Stimulated activated CD4-positive, alpha-beta T cell treated with anti-CD3 and anti-CD28 coated beads, Interleukin-15, amount 100 ng/mL, for 1 hour (primary cell): Measurements from ENCODE around the gene SHC1.

Experiments
- DNase-seq, 2 donors: peaks; one replicate each; pipeline ENCODE4 v3.0.0-alpha.2; 2020; ENCODE audit warnings: low read depth in 1 of 2, low spot score in 1 of 2

The SHC1 gene

DNA sequence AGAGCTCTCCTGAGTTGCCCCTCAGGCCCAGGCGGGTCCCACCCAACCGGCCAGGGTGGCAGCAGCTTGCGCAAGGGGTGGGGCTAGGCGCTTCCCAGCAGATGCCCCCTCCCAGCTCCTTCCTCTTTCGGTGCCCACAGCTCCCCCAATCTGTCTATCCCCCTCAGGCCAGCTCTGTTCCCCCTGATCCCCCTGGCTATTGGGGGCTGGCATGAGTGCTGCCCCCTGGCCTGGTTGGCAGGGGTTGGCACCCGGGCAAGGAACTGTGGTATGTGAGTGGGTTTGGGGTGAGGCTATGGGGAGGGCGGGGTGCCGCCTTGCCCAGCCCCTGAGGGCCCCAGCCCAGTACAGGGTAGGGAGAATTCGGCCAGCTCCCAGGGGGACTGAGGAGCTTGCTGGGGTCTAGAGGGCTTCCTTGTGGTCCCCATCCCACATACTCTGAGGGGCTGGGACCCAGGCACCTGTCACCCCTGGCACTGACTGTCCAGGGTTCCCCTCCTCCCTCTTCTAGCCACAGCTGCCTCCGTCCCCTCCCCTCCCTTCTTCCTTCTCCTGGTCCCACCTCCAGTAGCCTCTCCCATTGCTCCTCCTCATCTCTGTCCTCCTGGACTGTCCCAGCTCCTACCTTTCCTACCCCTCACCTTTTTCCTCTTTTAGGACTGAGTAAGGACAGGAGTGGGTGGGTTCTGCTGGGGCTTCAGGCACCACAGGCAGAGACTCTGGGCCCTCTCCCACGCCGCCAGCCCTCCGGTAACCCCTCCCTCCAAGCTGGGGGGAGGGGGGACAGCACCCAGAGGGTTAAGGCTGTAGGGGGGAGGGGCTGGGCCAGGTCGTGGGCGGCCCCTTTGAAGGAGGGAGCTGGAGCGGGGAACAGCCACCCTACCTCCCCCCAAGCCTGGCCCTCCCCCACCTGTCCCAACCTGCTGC, 37.7 kb upstream of the SHC1 start:
- DNase-seq, result peak in 1 of 2 donors; percentile 60

DNA sequence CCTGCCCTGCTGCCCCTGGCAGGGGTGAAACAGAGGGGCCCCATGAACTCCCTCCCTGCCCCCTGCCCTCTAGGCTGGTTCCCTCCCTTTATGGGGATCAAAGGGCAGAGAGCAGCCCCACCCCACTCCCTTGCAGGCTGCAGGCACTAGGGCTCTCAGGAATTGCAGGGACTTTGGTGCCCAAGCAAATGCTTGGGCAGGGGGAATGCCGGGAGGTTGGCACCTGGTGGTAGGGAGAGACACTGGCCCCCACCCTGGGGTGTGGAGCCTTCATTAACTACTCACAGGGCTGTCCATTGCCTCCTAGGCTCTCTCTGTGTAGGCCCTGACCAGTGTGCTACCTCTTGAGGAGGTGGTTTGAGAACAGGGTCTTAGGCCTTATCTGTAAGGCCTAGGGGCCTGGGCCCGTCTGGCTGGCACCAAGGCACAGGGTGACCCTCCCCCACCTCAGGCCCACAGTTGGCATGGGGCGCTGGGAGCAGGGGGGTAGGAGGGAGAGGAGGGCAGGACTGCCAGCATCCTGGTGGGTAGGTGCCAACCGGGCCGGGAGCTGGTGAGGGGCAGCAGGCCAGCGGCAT, 36.8 kb upstream of the SHC1 start:
- no peak for DNase-seq

DNA sequence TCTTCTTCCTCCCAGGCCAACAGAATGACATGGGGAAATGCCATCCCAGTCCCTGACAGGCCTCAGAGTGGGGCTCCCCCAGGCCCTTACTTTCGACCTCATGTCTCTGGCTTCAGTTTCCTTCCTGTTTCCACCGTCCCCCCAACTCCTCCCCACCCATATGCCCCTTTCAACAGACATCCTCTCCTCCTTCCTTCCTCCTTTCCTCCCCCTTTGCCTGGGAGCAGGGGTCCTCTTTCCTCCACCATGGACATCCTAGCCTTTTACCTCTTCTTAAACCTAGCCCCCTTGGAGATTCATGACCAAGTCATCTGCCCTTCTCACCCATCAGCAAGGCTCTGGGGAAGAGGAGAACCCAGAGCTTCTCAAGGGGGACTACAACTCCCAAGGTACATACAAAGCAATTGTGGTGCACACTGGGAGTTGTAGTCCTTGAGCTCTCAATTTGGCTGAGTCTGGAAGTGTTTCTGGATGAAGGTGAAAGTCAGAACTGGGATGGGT, 36.1 kb upstream of the SHC1 start:
- no peak for DNase-seq

DNA sequence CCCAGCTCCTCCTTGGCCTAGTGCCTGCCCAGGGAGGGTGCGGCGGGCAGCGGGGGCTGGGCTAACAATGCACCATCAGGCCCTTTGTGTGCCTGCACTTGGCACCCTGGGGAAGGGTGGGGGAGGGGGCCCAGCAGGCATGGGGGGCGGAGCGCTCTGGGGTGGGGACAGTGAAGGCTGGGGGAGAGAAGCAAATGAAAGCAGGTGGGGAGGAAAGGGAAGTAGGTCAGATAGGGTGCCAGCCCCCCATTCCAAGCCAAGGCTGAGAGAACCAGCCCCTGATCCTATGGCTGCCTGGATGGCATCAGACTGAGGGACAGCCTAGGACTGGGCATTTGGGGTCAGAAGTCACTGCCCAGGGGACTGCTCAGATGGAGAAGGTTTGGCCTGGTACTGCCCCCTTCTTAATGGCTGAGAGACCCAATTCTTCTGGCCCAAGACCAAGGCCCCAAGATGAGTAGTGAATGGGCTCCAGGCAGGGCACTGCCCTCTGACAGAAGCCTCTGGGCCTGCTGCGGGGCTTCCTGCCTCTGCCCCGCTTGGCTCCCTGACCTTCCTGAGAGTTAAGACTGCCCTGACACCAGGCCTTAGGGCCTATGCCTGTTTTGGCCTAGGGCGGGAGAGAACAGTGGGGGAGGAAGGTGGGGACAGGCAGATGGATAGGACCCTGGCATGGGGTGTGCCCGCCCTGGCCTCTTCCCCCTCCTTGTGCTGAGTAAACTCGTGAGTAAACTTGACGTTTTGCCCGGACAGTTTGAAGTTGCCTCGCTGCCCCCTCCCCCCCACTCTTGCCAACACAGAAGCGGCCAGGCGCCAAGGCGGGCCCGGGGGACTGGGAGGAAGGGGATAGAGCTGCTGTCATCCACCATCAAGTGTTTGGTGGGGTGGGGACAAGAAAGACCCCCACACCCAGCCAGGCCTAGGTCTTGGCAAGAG, 34.8 kb upstream of the SHC1 start:
- DNase-seq, result no peak

DNA sequence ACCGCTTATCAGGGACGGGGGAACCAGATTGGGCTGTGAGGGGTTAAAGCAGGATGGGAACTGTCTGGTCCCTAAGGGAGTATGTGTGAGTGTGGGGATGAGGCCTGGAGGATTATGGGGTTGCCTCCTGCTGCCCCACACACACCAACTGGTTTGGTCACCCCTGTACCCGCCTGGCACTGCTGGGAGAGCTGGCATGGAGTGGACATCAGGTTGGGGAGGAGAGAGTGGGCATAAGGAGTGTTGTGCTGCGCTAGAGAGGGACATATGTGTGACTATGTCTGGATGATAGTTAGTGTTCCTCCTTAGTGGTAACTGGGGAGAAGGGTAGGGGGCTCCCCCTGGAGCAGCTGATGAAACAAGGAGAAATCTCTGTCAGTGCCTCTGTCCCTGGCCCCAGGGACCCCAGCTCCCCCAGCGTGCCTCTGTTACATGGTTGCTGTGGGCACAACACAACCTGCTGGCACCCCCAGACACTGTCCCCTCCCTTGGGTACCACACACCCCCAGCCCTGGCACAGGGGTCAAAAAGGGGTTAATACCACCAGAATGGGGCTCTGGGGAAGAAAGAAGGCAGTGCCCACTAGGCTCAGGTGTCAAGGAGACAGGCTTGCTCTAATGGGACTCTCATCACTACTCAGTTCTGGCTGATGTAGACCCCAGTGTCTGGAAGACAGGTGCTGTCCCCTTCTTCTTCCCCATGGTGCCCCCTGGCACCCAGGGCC, 34.0 kb upstream of the SHC1 start:
- DNase-seq, result no peak

DNA sequence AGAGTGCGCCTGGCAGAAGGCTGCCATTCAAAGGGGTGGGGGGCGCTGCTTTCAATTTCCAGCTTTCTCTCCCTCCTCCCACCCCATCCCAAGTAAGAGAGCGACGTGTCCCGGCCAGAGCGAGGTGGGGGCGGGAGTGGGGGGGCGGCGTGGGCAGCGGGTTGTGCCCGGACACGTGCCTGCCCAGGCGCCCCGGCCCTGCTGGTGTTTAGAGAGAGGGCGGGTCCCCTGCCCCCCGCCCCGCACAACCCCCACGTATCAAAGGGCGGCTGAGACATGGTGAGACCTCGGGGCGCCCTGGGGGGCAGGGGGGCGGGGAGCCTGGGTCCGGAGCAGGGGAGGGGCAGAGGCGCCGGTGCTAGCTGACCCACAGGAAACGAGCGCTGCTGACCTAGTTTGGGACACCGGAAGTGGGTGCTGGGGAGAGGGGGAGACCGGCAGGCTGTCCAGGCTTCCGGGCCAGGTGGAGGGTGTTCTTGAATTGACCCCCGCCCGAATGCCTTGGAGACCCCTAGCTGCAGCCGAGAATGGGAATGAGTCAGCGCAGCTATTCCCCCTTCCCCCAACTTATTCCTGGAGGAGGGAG, 33.3 kb upstream of the SHC1 start:
- no peak for DNase-seq

DNA sequence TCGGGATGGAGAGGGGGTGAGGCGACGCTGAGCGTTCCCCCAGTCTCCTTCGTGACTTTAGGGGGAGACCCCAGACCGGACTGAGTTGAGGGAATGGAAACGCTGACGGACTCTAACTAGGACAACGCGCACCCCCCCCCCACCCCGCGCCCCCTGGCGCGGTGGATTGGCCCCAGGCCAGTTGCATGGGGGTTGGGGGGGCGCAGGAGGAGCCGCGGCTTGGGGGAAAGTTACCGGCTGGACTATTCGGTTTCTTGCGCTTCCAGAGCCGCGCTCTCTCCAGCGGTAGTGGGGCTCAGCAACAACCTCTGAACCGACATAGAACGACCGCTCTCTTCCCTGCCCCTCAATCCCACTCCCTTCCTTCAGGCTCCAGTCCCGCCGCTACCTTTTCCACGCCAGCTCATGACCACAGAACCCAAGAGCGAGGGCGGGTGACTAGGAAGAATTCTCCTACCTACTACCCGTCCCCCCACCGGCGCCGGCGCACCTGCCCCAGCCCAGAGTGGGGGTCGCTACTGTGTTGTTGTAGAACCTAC, 32.7 kb upstream of the SHC1 start:
- DNase-seq, result no peak

DNA sequence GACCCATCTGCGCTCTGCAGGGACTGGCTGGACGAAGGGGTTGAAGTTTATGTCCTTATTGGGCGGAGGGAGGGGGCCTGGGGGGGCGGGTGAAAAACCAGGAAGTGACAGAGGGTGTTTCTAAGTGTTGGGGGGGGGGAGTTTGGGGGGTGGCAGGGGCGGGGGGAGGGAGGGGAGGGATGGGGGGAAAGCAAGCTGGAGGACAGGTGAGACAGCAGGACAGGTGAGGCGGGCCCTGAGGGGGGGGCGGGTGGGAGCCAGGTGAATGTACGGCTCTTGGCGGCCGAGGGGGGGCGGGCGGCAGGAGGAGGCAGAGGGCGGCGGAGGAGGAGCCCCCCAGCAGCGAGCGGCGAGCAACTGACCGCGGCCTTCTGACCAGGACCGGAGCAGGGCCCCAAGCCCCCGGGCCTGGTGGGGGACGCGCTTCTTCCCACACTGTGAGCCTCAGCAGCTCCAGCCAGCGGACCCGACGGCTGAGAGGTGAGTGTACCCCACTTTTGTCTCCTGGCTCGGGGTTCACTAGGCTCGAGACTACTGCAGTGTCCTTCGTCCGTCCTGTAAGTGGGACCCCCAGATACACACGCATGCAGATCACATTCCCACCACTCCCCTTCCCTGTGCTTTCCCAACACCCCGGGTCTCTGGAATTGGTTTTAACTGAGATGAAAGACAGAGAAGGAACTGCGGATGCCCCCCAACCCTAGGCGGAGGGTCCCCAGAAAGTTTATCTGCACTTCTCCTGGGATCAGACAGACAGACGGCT, 32.1 kb upstream of the SHC1 start, which contains the start of gene ZBTB7B:
Gene ZBTB7B (plus strand): TSS at position 339 of the 763 bp plus-strand sequence. CDS start 11,859 bp downstream, outside the sequence.
- no peak for DNase-seq

DNA sequence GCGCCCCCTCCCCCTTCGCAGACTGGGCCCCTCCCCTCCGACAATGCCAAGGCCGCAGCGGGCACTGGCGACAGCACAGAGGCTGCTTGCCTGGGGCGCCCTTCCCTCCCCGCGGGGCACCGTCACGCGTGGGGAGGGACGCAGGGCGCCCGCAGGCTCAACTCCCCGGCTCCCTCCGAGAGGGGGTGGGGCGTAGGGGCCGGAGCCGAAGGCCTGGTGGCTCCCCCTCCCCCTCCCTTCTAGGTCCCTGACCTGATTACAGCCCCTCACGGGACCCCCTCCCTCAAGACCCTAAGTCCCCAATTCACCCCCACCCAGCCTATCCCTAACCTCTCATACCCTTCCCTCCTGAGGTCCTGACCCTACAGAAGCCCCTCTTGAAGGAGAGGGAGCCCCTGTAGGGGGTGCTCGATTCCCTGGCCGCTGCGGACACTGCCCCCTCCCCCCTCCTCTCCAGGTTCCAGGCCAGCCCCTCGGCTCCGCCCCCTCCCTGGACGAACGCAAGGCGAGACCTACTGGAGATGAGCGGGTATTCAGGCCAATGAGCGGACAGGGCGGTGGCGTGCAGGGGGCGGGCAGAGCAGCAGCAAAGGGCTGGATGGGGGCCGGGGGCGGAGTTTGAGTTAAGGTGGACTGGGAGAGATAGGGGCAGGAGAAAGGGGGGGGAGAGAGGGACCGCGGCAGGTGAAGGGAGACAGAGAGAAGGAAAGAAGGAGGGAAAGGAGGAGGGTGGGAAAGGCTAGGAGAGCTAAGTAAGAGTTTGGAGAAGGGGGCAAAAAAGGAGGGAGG, 31.3 kb upstream of the SHC1 start:
- DNase-seq, result peak; percentile 94 to 95

DNA sequence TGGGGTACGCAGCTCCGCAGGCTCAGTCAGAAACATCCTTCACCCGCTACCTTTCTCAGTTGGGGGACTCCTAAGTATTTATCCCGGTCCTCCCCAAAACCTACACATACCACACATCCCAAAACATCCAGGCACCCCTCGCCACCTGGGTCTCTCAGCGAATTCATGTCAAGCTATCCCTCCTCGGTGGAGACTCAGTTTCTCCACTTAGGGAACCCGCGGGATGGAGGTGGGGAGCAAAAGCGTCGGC, 30.8 kb upstream of the SHC1 start:
- no peak for DNase-seq

DNA sequence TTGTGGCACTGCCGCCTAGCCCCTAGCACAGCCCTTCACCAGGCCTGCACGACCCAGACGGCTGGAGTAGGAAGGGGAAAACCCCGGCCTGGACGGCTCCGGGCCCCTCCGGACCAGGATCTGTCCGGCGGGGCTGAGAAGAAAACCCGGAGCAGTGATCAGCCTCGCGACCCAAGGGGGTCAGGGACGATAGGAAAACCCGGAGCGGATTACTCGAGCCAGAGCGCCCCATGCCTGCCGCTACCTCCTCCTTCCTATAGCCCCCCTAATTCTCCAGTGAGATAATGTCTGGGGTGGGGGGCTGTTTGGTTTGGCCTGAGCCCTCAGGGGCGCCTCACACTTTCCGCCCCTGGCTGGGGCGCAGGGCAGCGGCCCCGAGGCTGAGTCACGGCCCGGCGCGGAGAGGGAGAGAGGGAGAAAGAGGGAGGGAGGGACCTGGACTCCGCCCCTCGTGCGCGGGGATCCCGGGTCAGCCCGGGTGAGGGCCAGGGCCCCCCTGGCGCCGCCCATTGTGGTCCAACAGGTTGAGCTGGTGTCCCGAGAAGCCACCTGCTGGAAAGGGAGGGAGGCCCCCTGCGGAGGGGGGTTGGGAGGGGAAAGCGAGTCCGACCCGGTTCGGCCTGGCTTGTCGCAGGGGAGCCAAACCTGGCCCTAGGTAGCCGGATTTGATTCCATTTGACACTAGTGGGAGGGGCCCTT, 30.3 kb upstream of the SHC1 start:
- peak; percentile 63 to 68 for DNase-seq

DNA sequence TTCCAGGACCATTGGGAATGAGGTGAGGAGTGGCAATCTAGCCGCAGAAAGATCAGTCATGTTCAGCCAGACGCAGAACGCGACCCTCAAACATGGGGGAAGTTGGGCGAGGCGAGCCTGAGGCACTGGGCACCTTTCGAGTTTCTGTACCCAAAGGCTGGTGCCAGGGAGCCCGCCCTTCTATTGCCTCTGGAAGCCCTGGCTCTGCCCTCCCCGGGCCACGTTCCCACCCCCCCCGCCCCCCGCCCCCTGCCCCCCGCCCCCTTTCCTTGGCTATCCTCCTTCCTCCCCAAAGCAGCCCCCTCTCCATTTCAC, 29.8 kb upstream of the SHC1 start:
- DNase-seq, result no peak

DNA sequence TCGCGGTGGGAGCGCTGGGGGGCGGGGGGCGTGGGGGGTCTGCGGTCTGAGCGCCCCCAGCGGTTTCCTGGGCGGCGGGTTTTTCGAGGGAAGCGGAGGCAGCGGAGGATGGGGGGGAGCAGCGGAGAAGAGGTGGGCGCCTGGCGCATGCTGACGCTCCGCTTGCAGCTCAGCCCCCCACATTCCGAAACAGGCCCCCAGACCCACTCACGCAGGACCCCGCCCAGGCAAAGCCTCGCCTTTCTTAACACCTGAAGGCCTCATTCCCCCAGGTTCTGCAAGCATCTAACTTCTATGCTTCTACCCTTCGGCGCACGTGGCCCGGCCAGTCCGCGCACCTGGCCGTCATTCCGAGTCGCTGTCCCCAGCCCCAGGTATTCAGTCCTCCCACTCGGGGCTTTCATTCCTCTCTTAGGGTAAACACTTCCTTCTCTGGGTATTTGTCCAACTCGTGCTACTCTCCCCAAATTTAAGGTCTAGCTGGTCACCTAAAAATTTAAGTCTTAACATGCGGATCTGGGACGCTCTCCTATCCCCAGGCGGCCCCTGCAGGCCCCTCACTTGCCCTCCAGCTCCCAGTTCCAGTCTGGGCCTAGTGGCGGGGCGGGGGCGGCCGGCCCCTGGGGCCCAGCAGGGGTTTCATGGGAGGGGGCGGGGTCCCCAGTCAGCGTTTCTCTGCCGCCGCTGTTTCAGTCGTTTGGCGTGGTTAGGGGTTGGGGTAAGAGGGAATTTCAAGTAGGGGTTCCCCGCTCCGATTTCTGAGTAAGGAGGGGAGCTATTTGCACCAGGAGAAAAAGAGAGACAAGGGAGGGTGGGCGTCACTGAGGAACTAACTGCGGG, 29.2 kb upstream of the SHC1 start:
- peak in 1 of 2 donors; percentile 61 for DNase-seq

DNA sequence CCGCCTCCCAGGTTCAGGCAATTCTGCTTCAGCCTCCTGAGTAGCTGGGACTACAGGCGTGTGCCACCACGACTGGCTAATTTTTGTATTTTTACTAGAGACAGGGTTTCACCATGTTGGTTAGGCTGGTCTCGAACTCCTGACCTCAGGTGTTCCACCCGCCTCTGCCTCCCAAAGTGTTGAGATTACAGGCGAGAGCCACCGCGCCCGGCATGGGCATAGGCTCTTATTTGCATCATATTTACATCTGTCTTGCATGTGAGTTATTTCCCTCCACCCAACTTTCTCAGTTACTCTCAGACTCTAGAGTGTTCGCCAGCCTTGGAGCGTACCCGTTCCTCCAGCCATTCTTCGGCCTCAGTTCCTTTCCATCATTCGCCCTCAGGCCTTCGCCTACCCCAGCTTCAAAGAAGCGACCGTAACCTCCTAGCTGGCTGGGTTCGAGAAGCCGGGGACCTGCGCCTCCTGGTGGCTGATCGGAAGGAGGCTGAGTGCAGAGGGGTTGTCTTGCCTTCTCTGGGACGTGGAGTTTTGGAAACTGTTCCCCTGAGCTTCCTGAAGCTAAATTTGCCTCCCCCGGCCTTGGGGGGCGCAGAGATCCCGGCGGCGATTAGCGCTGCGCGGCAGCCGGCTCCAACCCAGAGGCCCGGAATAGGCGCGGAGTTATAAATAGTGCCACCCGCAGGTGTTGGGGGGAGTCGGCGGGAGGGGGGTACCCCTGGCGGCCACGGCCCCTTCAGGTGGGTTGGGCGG, 28.4 kb upstream of the SHC1 start:
- DNase-seq, result peak; percentile 47 to 71

DNA sequence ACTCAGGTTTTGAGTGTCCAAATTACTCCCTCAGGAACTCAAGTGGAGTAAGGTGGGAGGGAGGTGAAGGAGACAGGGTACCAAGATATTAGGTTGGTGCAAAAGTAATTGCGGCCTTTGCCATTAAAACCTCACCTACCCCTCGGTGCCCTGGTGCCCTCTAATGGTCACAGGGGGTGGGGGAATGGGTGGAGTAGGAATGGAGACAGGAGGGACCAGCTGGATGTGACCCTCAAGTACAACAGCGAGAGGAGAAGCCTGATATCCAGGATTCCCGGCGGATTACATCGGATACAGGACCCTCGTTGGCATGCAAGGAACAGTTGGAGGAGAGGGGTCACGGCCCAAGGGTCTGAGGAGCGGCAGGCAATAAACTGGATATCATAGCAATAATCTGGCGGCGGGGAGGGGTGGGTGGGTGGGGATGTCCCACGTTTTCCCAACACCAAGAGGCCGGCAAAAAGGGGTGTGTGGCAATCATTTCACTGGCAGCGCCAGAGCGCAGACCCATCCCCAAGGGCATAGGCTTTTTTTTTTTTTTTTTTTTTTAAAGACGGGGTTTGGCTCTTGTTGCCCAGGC, 27.7 kb upstream of the SHC1 start:
- no peak for DNase-seq

DNA sequence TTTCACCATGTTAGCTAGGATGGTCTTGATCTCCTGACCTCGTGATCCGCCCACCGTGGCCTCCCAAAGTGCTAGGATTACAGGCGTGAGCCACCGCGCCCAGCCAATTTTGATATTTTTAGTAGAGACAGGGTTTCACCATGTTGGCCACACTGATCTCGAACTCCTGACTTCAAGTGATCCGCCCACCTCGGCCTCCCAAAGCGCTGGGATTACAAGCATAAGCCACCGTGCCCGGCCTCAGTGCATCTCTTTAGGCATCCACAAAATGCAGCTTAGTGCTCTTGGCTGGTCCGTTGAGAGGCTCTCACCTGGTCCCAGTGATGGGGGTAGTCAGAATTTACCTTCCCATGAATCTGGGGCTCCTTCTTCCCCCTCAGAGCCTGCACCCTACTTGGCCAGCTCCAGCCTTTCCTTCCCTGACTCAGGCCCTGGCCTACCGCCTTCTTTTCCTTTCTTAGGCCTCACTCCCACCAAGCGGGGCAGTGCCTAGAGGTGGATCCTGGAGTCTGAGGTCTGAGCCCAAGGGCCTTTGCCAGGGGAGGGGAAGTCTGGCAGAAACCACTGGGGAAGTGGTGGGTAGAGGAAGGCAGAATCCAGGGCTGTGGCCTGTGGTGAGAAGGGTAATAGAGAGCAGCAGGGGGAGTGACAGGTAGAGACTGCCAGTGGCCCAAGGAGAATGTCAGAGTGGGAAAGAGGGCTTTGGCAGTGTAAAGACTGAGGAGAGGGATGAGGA, 26.6 kb upstream of the SHC1 start:
- DNase-seq, result no peak
